Epithelial cell of esophagus (primary cell): ENCODE measurements around the gene CPA3.

Experiments used
- DNase-seq: peaks from one replicate; pipeline ENCODE4 v3.0.0; 2010; ENCODE audit warnings: low read depth
- H3K4me3 ChIP-seq: 2 replicates; pipeline ENCODE4 v1.5.1; 2011; ENCODE audit warnings: mild to moderate bottlenecking, low read length, control low read depth
- TF ChIP-seq, protein P1 (sequence below): IDR thresholded peaks from 2 replicates; pipeline ENCODE4 v1.5.1; 2011; ENCODE audit warnings: low read depth, mild to moderate bottlenecking, low read length, control low read depth, inconsistent platforms; ENCODE audit not compliant: insufficient read depth; ENCODE audit errors: missing control alignments

The CPA3 gene

DNA sequence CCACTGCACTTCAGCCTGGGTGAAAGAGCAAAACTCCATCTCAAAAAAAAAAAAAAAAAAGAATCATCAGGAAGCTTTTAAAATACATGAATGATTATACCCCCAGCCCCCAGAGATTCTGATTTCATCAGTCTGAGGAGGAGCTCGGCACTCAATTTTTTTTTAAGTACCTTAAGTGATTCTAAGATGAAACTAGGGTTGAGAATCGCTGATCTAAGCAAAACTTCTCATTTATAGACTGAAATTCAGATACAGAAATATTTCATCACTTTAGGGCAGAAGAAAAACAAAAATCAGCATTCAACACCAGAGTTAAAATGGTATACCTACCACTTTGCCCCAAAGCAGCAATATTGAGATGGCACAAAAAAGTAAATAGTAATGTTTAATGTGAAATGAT, 24.7 kb downstream of the CPA3 start:
- TF ChIP-seq, protein P1, sequence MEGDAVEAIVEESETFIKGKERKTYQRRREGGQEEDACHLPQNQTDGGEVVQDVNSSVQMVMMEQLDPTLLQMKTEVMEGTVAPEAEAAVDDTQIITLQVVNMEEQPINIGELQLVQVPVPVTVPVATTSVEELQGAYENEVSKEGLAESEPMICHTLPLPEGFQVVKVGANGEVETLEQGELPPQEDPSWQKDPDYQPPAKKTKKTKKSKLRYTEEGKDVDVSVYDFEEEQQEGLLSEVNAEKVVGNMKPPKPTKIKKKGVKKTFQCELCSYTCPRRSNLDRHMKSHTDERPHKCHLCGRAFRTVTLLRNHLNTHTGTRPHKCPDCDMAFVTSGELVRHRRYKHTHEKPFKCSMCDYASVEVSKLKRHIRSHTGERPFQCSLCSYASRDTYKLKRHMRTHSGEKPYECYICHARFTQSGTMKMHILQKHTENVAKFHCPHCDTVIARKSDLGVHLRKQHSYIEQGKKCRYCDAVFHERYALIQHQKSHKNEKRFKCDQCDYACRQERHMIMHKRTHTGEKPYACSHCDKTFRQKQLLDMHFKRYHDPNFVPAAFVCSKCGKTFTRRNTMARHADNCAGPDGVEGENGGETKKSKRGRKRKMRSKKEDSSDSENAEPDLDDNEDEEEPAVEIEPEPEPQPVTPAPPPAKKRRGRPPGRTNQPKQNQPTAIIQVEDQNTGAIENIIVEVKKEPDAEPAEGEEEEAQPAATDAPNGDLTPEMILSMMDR, result no peak
- no peak overlapping the region for H3K4me3 ChIP-seq
- DNase-seq, result no peak

DNA sequence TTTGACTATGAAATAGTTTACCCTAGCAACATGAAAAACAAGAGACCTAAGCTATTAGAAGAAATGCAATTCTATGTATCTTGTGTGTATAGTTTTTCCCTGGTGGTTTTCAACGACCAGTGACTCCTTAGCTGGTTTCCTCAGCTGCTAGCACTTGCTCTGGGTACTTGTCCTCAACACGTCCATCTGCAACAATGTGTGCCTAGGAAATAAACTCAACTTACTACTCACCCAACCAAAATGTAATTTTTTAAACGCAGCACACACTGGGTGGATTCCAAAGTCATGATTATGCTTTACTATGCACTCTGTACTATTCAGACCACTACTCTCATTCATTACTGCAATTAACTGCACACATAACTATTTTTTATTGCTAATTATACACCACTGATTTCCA, 31.0 kb downstream of the CPA3 start:
- H3K4me3 ChIP-seq, result no peak overlapping the region
- no peak for DNase-seq
- TF ChIP-seq, protein P1, result no peak

DNA sequence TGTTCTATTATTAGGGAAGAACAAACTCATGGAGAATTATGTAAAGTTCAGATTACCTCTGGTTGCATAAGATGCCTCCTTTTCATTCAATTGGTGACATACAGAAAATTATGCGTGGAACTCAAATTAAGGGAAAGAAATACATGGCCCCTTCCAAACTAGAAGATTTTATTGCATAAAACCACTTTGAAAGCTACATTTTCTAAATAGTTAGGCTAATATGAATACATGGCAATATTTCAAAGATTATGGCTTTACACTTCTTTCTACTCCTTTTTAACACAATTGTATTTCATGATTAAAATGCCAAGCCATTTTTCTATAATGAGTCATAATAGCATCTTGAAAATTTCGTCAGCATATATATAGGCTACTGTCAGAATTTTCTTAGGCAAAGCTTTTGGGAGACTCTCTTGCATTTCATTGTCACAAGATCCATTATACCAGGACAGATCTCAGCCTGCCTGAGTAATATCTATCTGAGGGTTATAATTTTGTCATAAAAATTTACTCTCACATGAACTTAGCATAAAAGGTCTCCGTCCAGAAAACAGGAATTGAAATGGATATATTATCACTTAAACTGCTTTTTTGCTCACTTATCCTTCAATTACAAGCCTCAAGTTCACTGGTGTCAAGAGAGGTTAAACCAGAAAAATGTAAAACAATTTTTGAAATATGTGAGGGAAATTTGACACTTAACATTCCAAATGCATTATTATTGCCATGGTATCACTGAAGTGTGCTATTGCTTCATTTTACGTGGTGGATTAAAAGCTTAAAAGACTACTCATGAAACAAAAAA, 37.1 kb downstream of the CPA3 start:
- TF ChIP-seq, protein P1, result no peak
- H3K4me3 ChIP-seq, result no peak overlapping the region
- peak; percentile 20 for DNase-seq

DNA sequence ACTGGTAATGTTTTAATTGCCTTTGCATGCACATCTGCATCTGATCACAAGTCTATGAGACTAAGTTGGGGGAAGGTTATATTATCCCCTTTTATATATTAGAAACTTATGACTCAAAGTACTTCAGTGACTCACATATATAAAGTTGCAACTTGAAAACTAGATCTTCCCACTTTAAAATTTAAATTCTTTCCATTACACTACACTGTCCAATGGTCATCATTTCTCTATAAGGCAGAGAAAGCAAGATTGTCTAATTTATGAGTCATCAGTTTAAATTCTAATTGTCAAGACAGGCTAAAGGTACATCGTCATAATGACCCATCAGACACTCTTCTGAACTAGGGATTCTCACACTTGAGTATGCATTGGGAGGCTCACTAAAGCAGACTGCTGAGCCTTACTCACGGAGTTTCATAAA, 37.9 kb downstream of the CPA3 start:
- TF ChIP-seq, protein P1, result no peak
- no peak overlapping the region for H3K4me3 ChIP-seq
- peak; percentile 57 for DNase-seq

DNA sequence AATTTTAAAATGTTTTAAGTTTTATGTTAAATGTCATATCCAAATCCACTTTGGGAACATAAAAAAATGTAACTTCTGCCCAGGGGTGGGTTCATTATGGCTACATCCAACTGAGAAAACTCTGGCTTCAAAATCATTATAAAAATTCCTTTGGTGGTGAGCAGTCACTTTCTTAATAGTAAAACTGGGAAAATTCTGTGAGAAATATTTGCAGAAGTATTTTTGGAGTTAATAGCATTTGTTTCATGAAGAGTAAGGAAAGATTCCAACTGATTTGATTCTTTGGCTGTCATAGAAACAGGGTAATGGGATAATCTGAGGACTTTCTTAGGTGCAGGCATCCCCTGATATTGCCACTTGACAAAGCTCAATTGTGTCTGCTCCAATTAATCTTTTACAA, 38.8 kb downstream of the CPA3 start:
- DNase-seq, result no peak
- H3K4me3 ChIP-seq, result no peak overlapping the region
- TF ChIP-seq, protein P1, result no peak

DNA sequence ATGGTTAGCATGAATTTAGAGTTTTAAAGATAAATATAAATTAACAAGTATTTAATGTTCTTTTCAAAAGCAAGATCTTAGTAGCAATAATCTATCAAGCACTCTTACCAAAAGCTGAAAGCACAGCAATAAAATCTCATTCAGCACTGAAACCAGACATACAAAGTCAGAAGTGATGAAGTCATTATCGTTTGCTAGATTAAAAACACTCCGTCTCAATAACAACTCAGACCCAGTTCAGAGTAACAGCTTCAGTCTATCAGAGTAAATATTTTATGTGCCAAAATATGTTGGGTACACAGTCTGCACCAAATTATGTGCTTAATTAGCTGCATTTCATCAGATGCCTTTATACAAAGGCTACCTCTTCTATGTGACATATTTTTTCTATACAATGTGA, 41.6 kb downstream of the CPA3 start:
- H3K4me3 ChIP-seq, result no peak overlapping the region
- TF ChIP-seq, protein P1, result no peak
- DNase-seq, result no peak

DNA sequence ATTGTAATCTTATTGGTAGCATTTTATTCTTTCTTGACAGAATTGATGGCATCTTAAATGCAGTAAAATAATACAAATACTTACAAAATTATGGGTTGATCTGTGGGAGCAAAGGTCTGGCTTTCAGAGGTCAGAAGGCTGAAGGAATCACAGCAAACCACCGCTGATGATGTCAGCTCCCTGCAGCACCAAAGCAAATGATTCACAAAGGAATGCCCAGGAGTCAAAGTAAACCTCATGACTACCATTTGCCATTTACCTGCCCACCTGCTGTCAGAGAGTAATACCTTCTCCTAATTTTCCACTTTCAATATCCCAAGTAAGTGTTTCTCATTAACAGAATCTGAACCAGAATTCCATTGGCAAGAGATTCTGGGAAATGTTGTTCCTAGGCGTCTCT, 46.1 kb downstream of the CPA3 start:
- TF ChIP-seq, protein P1, result no peak
- peak; percentile 55 for DNase-seq
- H3K4me3 ChIP-seq, result no peak overlapping the region
